ENCODE data around the gene LRRC75A.

Gene LRRC75A

GRCh38 chr17:16462070-16462864, 29.7 kb downstream of the LRRC75A start:
- TF ChIP-seq, protein P1, sequence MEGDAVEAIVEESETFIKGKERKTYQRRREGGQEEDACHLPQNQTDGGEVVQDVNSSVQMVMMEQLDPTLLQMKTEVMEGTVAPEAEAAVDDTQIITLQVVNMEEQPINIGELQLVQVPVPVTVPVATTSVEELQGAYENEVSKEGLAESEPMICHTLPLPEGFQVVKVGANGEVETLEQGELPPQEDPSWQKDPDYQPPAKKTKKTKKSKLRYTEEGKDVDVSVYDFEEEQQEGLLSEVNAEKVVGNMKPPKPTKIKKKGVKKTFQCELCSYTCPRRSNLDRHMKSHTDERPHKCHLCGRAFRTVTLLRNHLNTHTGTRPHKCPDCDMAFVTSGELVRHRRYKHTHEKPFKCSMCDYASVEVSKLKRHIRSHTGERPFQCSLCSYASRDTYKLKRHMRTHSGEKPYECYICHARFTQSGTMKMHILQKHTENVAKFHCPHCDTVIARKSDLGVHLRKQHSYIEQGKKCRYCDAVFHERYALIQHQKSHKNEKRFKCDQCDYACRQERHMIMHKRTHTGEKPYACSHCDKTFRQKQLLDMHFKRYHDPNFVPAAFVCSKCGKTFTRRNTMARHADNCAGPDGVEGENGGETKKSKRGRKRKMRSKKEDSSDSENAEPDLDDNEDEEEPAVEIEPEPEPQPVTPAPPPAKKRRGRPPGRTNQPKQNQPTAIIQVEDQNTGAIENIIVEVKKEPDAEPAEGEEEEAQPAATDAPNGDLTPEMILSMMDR (IDR thresholded peaks at IDR 0.05; ENCODE audit: borderline replicate concordance, extremely low read depth, low read length, poor library complexity, severe bottlenecking) = no peak
- no peak for TF ChIP-seq EZH2 (IDR thresholded peaks at IDR 0.05; ENCODE audit: borderline replicate concordance, low read depth, low read length, severe bottlenecking)
- no peaks in the 10 kb centered on the region for H3K4me1 ChIP-seq (ENCODE audit: insufficient read depth, low read length)
- no peaks in the 10 kb centered on the region for H3K79me2 ChIP-seq (ENCODE audit: insufficient read depth, low read length)
- H3K4me2 ChIP-seq (ENCODE audit: insufficient read depth, low read length) = no peak overlapping the region
- DNase-seq = no peak
- no peaks in the 10 kb centered on the region for H3K27me3 ChIP-seq (ENCODE audit: insufficient read depth, low read length, poor library complexity)
- H3K27ac ChIP-seq (ENCODE audit: low read length) = no peak overlapping the region
- ATAC-seq (ENCODE audit: insufficient read depth, low read depth) = no peak
- no peaks in the 10 kb centered on the region for H3K9me3 ChIP-seq (ENCODE audit: insufficient read depth, low read length, severe bottlenecking)
- no peak overlapping the region for H3K4me3 ChIP-seq (ENCODE audit: low read depth in 1 of 2, low read length in 2 of 2)
- H2AFZ ChIP-seq (ENCODE audit: low read depth, low read length) = no peak overlapping the region
- H3K36me3 ChIP-seq (ENCODE audit: insufficient read depth, low read length) = peaks cover 28% of the 10 kb centered on the region
- H4K20me1 ChIP-seq (ENCODE audit: insufficient read depth, low read length) = peaks cover 37% of the 10 kb centered on the region
- H3K9ac ChIP-seq (ENCODE audit: low read depth, low read length) = no peak overlapping the region

DNA sequence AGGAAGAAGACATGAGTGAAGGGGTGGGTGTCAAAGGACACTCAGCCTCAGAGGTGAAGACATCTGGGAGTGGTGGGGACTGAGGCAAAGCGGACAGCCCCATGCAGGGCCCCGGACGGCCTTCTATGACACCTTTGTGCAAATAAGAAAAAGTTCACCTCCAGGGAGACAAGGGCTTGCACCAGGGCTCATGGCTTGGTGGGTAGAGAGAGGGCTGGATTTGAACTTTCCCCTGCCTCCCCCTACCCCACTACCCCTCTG, 30.5 kb downstream of the LRRC75A start:
- no peak for TF ChIP-seq EZH2 (IDR thresholded peaks at IDR 0.05; ENCODE audit: borderline replicate concordance, low read depth, low read length, severe bottlenecking)
- TF ChIP-seq, protein P1 (IDR thresholded peaks at IDR 0.05; ENCODE audit: borderline replicate concordance, extremely low read depth, low read length, poor library complexity, severe bottlenecking) = no peak
- DNase-seq = no peak
- Histone ChIP-seq H3K9me3 (ENCODE audit: insufficient read depth, low read length, severe bottlenecking) (no peaks in the 10 kb centered on the region), H4K20me1 (ENCODE audit: insufficient read depth, low read length) (peaks cover 38% of the 10 kb centered on the region), H3K4me3 (ENCODE audit: low read depth in 1 of 2, low read length in 2 of 2) (no peak overlapping the region), H3K9ac (ENCODE audit: low read depth, low read length) (no peak overlapping the region), H3K36me3 (ENCODE audit: insufficient read depth, low read length) (peaks cover 35% of the 10 kb centered on the region), H2AFZ (ENCODE audit: low read depth, low read length) (no peak overlapping the region), H3K79me2 (ENCODE audit: insufficient read depth, low read length) (no peaks in the 10 kb centered on the region), H3K27ac (ENCODE audit: low read length) (no peak overlapping the region), H3K4me2 (ENCODE audit: insufficient read depth, low read length) (no peak overlapping the region), H3K27me3 (ENCODE audit: insufficient read depth, low read length, poor library complexity) (no peaks in the 10 kb centered on the region), H3K4me1 (ENCODE audit: insufficient read depth, low read length) (no peaks in the 10 kb centered on the region)
- ATAC-seq (ENCODE audit: insufficient read depth, low read depth) = no peak

GRCh38 chr17:16460796-16461605, 31.0 kb downstream of the LRRC75A start:
- no peak for TF ChIP-seq EZH2 (IDR thresholded peaks at IDR 0.05; ENCODE audit: borderline replicate concordance, low read depth, low read length, severe bottlenecking)
- TF ChIP-seq, protein P1 (IDR thresholded peaks at IDR 0.05; ENCODE audit: borderline replicate concordance, extremely low read depth, low read length, poor library complexity, severe bottlenecking) = no peak
- Histone ChIP-seq H3K79me2 (ENCODE audit: insufficient read depth, low read length) (no peaks in the 10 kb centered on the region), H3K9me3 (ENCODE audit: insufficient read depth, low read length, severe bottlenecking) (no peaks in the 10 kb centered on the region), H3K4me3 (ENCODE audit: low read depth in 1 of 2, low read length in 2 of 2) (no peak overlapping the region), H3K27me3 (ENCODE audit: insufficient read depth, low read length, poor library complexity) (no peaks in the 10 kb centered on the region), H3K4me2 (ENCODE audit: insufficient read depth, low read length) (no peak overlapping the region), H3K4me1 (ENCODE audit: insufficient read depth, low read length) (no peaks in the 10 kb centered on the region), H3K36me3 (ENCODE audit: insufficient read depth, low read length) (peaks cover 35% of the 10 kb centered on the region), H3K27ac (ENCODE audit: low read length) (no peak overlapping the region), H3K9ac (ENCODE audit: low read depth, low read length) (no peak overlapping the region), H4K20me1 (ENCODE audit: insufficient read depth, low read length) (peaks cover 35% of the 10 kb centered on the region), H2AFZ (ENCODE audit: low read depth, low read length) (no peak overlapping the region)
- ATAC-seq (ENCODE audit: insufficient read depth, low read depth) = no peak
- DNase-seq = no peak
